ENCODE results near the gene AMOTL2.

GRCh38 chr3:134352031-134352671, 22.1 kb downstream of the AMOTL2 start:
- no peak for TF ChIP-seq POLR2A (IDR thresholded peaks at IDR 0.05)
- TF ChIP-seq, protein P1, sequence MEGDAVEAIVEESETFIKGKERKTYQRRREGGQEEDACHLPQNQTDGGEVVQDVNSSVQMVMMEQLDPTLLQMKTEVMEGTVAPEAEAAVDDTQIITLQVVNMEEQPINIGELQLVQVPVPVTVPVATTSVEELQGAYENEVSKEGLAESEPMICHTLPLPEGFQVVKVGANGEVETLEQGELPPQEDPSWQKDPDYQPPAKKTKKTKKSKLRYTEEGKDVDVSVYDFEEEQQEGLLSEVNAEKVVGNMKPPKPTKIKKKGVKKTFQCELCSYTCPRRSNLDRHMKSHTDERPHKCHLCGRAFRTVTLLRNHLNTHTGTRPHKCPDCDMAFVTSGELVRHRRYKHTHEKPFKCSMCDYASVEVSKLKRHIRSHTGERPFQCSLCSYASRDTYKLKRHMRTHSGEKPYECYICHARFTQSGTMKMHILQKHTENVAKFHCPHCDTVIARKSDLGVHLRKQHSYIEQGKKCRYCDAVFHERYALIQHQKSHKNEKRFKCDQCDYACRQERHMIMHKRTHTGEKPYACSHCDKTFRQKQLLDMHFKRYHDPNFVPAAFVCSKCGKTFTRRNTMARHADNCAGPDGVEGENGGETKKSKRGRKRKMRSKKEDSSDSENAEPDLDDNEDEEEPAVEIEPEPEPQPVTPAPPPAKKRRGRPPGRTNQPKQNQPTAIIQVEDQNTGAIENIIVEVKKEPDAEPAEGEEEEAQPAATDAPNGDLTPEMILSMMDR (IDR thresholded peaks at IDR 0.05): no peak

All from Peyer's patch (tissue), 4 donors.